Panc1 (cell line): ENCODE results near the gene MAP3K4. TPM values are rescaled to one million over a fixed set of nuclear protein-coding genes. Genes with fewer than 3 reads are reported as not detected.

Experiments used
- ATAC-seq: fragments of 200-7000 bp; cut with Tn5 transposase; 2 replicates; pipeline ENCODE4 v1.9.1; 2020; ENCODE audit warnings: mild to moderate bottlenecking, moderate library complexity
- BruUV-seq: library from RNA; stranded (reverse); fragments of 400-500 nt; replicated peaks from 2 replicates; lab custom pipeline; 2021; lab: Mats Ljungman, UMichigan
- CTCF ChIA-PET: fragments of 300-600 bp; sonication (Branson Sonifier 250); formaldehyde crosslinking; loops from one replicate; lab custom pipeline; 2022; ENCODE audit warnings: antibody characterized with exemption; lab: Charles Lee
- POLR2A ChIA-PET: fragments of 300-600 bp; sonication (Branson Sonifier 250); formaldehyde crosslinking; loops from one replicate; lab custom pipeline; 2022; ENCODE audit warnings: antibody characterized with exemption; lab: Charles Lee
- DNase-seq: peaks from one replicate; pipeline ENCODE4 v3.0.0-alpha.2; 2010; ENCODE audit warnings: low read depth, low spot score
- H3K27ac ChIP-seq: 2 replicates; pipeline ENCODE4 v1.5.1; 2011; ENCODE audit warnings: mild to moderate bottlenecking, low read length, inconsistent platforms
- H3K27me3 ChIP-seq: fragments of 200-500 bp; sonication (Bioruptor generic); 2 replicates; pipeline ENCODE4 v1.6.0; 2014; ENCODE audit warnings: low read length, inconsistent platforms; ENCODE audit not compliant: control insufficient read depth, insufficient read depth
- H3K36me3 ChIP-seq: fragments of 200-500 bp; sonication (Bioruptor generic); 2 replicates; pipeline ENCODE4 v1.5.1; 2014; ENCODE audit warnings: inconsistent platforms, mild to moderate bottlenecking, low read length, moderate library complexity; ENCODE audit not compliant: control insufficient read depth, insufficient read depth
- H3K4me1 ChIP-seq: 2 replicates; pipeline ENCODE4 v1.5.1; 2011; ENCODE audit warnings: inconsistent platforms, mild to moderate bottlenecking, low read length, moderate library complexity; ENCODE audit not compliant: control insufficient read depth, insufficient read depth
- H3K4me3 ChIP-seq, 2 experiments: 2 replicates each; pipeline ENCODE4 v1.5.1; 2011 to 2012; ENCODE audit warnings: low read depth in 2 of 2, low read length in 2 of 2, mild to moderate bottlenecking in 2 of 2, inconsistent platforms in 1 of 2, moderate library complexity in 1 of 2
- H3K9me3 ChIP-seq: fragments of 200-500 bp; sonication (Bioruptor generic); 2 replicates; pipeline ENCODE4 v1.5.1; 2014; ENCODE audit warnings: low read depth, mild to moderate bottlenecking, inconsistent platforms, low read length, moderate library complexity; ENCODE audit not compliant: control insufficient read depth, insufficient read depth
- CTCF ChIP-seq: fragments of 450-650 bp; IDR thresholded peaks from 2 replicates; pipeline ENCODE4 v1.5.1; 2017; ENCODE audit warnings: mild to moderate bottlenecking
- POLR2AphosphoS5 ChIP-seq: IDR thresholded peaks from 2 replicates; pipeline ENCODE4 v1.6.1; 2012; ENCODE audit warnings: mild to moderate bottlenecking, low read depth, low read length, moderate library complexity
- REST ChIP-seq, 2 experiments: IDR thresholded peaks; 2 replicates each; pipeline ENCODE4 v1.6.1; 2011 to 2012; ENCODE audit warnings: low read depth in 2 of 2, control low read depth in 1 of 2, low read length in 1 of 2, mild to moderate bottlenecking in 1 of 2, moderate library complexity in 1 of 2; ENCODE audit not compliant: insufficient read depth in 1 of 2
- SIN3A ChIP-seq: IDR thresholded peaks from 2 replicates; pipeline ENCODE4 v1.6.1; 2012; ENCODE audit warnings: low read depth, mild to moderate bottlenecking, low read length, moderate library complexity, borderline replicate concordance; ENCODE audit not compliant: insufficient read depth
- TCF7L2 ChIP-seq: IDR thresholded peaks from 2 replicates; pipeline ENCODE4 v1.6.1; 2011; ENCODE audit warnings: mild to moderate bottlenecking, low read depth, low read length, inconsistent platforms
- in situ Hi-C: cut with HindIII; loops from 2 replicates; pipeline ENCODE4 v1.10.0; 2016; ENCODE audit warnings: low sequenced_read_pairs, low pct_unique_long_range_greater_than_20kb
- intact Hi-C: fragments of 100-400 bp; cut with micrococcal nuclease; formaldehyde crosslinking; loops from one replicate; pipeline ENCODE4 v1.10.0; 2022; ENCODE audit not compliant: unreplicated experiment
- total RNA-seq: library from RNA; stranded (reverse); gene quantifications from one replicate; pipeline ENCODE4 v1.2.1, GENCODE V29; 2021; ENCODE audit not compliant: unreplicated experiment

Gene MAP3K4
- total RNA-seq, 1 experiment from 2014 or later: 49.3 TPM

- no peak for DNase-seq
- Histone ChIP-seq H3K36me3 (no peaks in the 10 kb centered on the region), H3K27me3 (no peaks in the 10 kb centered on the region), H3K9me3 (no peaks in the 10 kb centered on the region), H3K4me1 (no peaks in the 10 kb centered on the region), H3K4me3 (no peak overlapping the region), H3K27ac (no peak overlapping the region)
- CTCF ChIA-PET: interaction anchor here (1.8 kb wide), 1 partner anchor 218 kb away, joined by 7 read pairs; no protein-coding TSS in a partner anchor
- TF ChIP-seq CTCF: peak; percentile 79; the same call in 1 of the 2 replicates
- TF ChIP-seq TCF7L2: no peak
- POLR2A ChIA-PET: no interaction called here
- intact Hi-C loops: loop anchor here (5.0 kb wide), 1 partner anchor 219 kb away; no protein-coding TSS in a partner anchor
- BruUV-seq: no TSS peak
- in situ Hi-C loops: no loop called here
- ATAC-seq: peak; percentile 75; the same call in 1 of the 2 replicates
These were observed 161.5 kb downstream of the MAP3K4 start for GRCh38 chr6:161152907-161153662.

- in situ Hi-C loops: no loop called here
- no TSS peak for BruUV-seq
- H3K27me3 ChIP-seq: no peaks in the 10 kb centered on the region
- ChIA-PET POLR2A (no interaction called here), CTCF (interaction anchor here (1.8 kb wide), 1 partner anchor 218 kb away, joined by 7 read pairs; no protein-coding TSS in a partner anchor)
- DNase-seq (no peak), ATAC-seq (no peak)
- intact Hi-C loops: loop anchor here (5.0 kb wide), 1 partner anchor 219 kb away; no protein-coding TSS in a partner anchor
- H3K27ac ChIP-seq: no peak overlapping the region
- H3K4me3 ChIP-seq: no peak overlapping the region
- H3K9me3 ChIP-seq: no peaks in the 10 kb centered on the region
- no peak for TF ChIP-seq CTCF
- no peak for TF ChIP-seq POLR2AphosphoS5
- no peaks in the 10 kb centered on the region for H3K4me1 ChIP-seq
- H3K36me3 ChIP-seq: no peaks in the 10 kb centered on the region
These were observed 162.2 kb downstream of the MAP3K4 start for GRCh38 chr6:161153725-161154124.

- Histone ChIP-seq H3K9me3 (no peaks in the 10 kb centered on the region), H3K4me1 (no peaks in the 10 kb centered on the region), H3K36me3 (no peaks in the 10 kb centered on the region), H3K4me3 (no peak overlapping the region), H3K27ac (no peak overlapping the region), H3K27me3 (no peaks in the 10 kb centered on the region)
- in situ Hi-C loops (no loop called here), intact Hi-C loops (loop anchor here (5.0 kb wide), 1 partner anchor 217 kb away; no protein-coding TSS in a partner anchor)
- no peak for TF ChIP-seq POLR2AphosphoS5
- no peak for TF ChIP-seq REST (IDR thresholded peaks at IDR 0.05; ENCODE audit: insufficient read depth in 1 of 2, low read depth in 2 of 2, low read length in 1 of 2)
- no peak for TF ChIP-seq SIN3A
- no peak for TF ChIP-seq CTCF
- TF ChIP-seq TCF7L2: no peak
- DNase-seq (no peak), ATAC-seq (no peak)
- POLR2A ChIA-PET: no interaction called here
- BruUV-seq: no TSS peak
- CTCF ChIA-PET: no interaction called here
These were observed 163.3 kb downstream of the MAP3K4 start for GRCh38 chr6:161154796-161155335.
